GM23248 (cell line): Measurements from ENCODE around the gene APOL3.

Experiments
- EZH2 ChIP-seq: fragments of 200-600 bp; sonication (generic); IDR thresholded peaks from 2 replicates; pipeline ENCODE4 v1.6.1; 2018; ENCODE audit warnings: antibody characterized with exemption, mild to moderate bottlenecking; ENCODE audit not compliant: insufficient read depth, poor library complexity, severe bottlenecking
- EZH2phosphoT487 ChIP-seq: fragments of 200-600 bp; sonication (generic); IDR thresholded peaks from 2 replicates; pipeline ENCODE4 v1.6.1; 2018; ENCODE audit warnings: antibody characterized with exemption, moderate library complexity, mild to moderate bottlenecking, low read depth; ENCODE audit not compliant: insufficient read depth

DNA sequence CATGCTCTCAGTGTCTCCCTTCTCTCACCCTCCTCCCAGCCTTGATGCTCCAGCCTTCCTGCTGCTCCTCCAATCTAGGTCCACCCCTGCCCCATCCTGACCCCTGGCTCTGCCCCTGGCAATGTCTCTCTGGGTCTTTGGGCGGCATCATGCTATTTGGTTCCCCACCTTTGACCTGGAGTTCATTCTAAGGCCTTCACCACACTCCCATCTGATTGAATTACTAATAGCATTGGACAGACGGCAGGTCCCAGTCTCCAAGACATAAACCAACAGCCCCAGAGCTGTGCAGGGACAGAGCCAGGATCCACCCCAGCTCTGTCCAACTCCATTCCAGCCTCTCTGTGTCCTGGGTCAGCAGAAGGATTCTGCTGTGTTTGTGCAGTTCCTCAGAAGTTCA, 33.8 kb upstream of the APOL3 start:
- TF ChIP-seq EZH2phosphoT487 (no peak), EZH2 (no peak)
